SK-N-SH (cell line): ENCODE results near the gene MFAP2. TPM values are rescaled to one million over a fixed set of nuclear protein-coding genes. Genes with fewer than 3 reads are reported as not detected.

Experiments used
- EP300 ChIP-seq, 2 experiments: IDR thresholded peaks; 2 replicates each; pipeline versions ENCODE4 v1.4.0 to v1.6.1; 2012; ENCODE audit warnings: borderline replicate concordance in 1 of 2, low read depth in 1 of 2, low read length in 1 of 2
- GABPA ChIP-seq: IDR thresholded peaks from 2 replicates; pipeline ENCODE4 v1.4.0; 2012; ENCODE audit warnings: low read depth, mild to moderate bottlenecking
- IRF3 ChIP-seq: fragments of 150-350 bp; IDR thresholded peaks from 2 replicates; pipeline ENCODE4 v1.6.1; 2016; ENCODE audit warnings: mild to moderate bottlenecking, low read depth, low read length
- JUND ChIP-seq: IDR thresholded peaks from 2 replicates; pipeline ENCODE4 v1.4.0; 2012
- MAX ChIP-seq: IDR thresholded peaks from 2 replicates; pipeline ENCODE4 v1.4.0; 2012; ENCODE audit warnings: low read depth
- MEF2A ChIP-seq: IDR thresholded peaks from 2 replicates; pipeline ENCODE4 v1.4.0; 2012; ENCODE audit warnings: low read depth, borderline replicate concordance
- MXI1 ChIP-seq: IDR thresholded peaks from 2 replicates; pipeline ENCODE4 v1.6.1; 2012; ENCODE audit warnings: mild to moderate bottlenecking, low read depth, low read length, improper control_type of control experiment
- NFIC ChIP-seq: IDR thresholded peaks from 2 replicates; pipeline ENCODE4 v1.4.0; 2012; ENCODE audit warnings: borderline replicate concordance
- NRF1 ChIP-seq: IDR thresholded peaks from 2 replicates; pipeline ENCODE4 v1.6.1; 2012; ENCODE audit warnings: low read depth, mild to moderate bottlenecking, low read length
- PBX3 ChIP-seq: IDR thresholded peaks from 2 replicates; pipeline ENCODE4; 2012
- POLR2AphosphoS5 ChIP-seq: IDR thresholded peaks from 2 replicates; pipeline ENCODE4 v1.6.1; 2012; ENCODE audit warnings: low read depth, low read length
- RAD21 ChIP-seq: IDR thresholded peaks from 2 replicates; pipeline ENCODE4 v1.6.1; 2012; ENCODE audit warnings: mild to moderate bottlenecking, low read length
- REST ChIP-seq: IDR thresholded peaks from 2 replicates; pipeline ENCODE4 v1.6.1; 2012; ENCODE audit warnings: mild to moderate bottlenecking, low read depth, low read length, moderate library complexity
- RFX5 ChIP-seq: IDR thresholded peaks from 2 replicates; pipeline ENCODE4 v1.6.1; 2012; ENCODE audit warnings: mild to moderate bottlenecking, improper control_type of control experiment, low read length
- RXRA ChIP-seq: IDR thresholded peaks from 2 replicates; pipeline ENCODE4 v1.4.0; 2012; ENCODE audit warnings: low read depth, mild to moderate bottlenecking, borderline replicate concordance
- SMC3 ChIP-seq: IDR thresholded peaks from 2 replicates; pipeline ENCODE4 v1.6.1; 2012; ENCODE audit warnings: low read depth, low read length, improper control_type of control experiment
- TAF1 ChIP-seq: IDR thresholded peaks from 2 replicates; pipeline ENCODE4 v1.6.1; 2012; ENCODE audit warnings: low read depth, mild to moderate bottlenecking, low read length, moderate library complexity, borderline replicate concordance
- TCF12 ChIP-seq: IDR thresholded peaks from 2 replicates; pipeline ENCODE4 v1.4.0; 2012
- TEAD4 ChIP-seq: IDR thresholded peaks from 2 replicates; pipeline ENCODE4 v1.4.0; 2012; ENCODE audit warnings: mild to moderate bottlenecking, borderline replicate concordance; ENCODE audit not compliant: insufficient read depth
- YY1 ChIP-seq: IDR thresholded peaks from 2 replicates; pipeline ENCODE4 v1.4.0; 2012; ENCODE audit warnings: low read depth, mild to moderate bottlenecking
- polyA plus RNA-seq, 3 experiments: library from polyadenylated mRNA; depleted of rRNA; stranded (reverse); fragments of >200 nt; gene quantifications; 2 replicates each; pipeline ENCODE4 v1.2.3, GENCODE V29; 2012

The MFAP2 gene
- polyA plus RNA-seq, 1 of the 3 experiments (the other 2 are of a cell fraction) = 189 TPM

GRCh38 chr1:16978567-16979474 lies 1.6 kb downstream of the MFAP2 start (continued):
- peak; percentile 46; the same call in 1 of the 2 replicates for TF ChIP-seq REST
- TF ChIP-seq PBX3 = peak; percentile 37
- no peak for TF ChIP-seq IRF3
- TF ChIP-seq YY1 = no peak
- TF ChIP-seq SMC3 = no peak
- no peak for TF ChIP-seq GABPA
- no peak for TF ChIP-seq MEF2A
- TF ChIP-seq MXI1 = peak; percentile 90
- peak; percentile 91 for TF ChIP-seq NFIC
- no peak for TF ChIP-seq RAD21
- TF ChIP-seq JUND = no peak
- no peak for TF ChIP-seq RFX5
- peak; percentile 73; the same call in 1 of the 2 replicates for TF ChIP-seq TAF1
- TF ChIP-seq EP300 (IDR thresholded peaks at IDR 0.05; ENCODE audit: borderline replicate concordance in 1 of 2, low read depth in 1 of 2, low read length in 1 of 2) = peak; percentile 58 to 73; a peak in 3 of 4 replicates
- peak; percentile 98 for TF ChIP-seq TCF12
- peak; percentile 82 for TF ChIP-seq POLR2AphosphoS5
- peak; percentile 94 for TF ChIP-seq MAX
- TF ChIP-seq RXRA = no peak
- 0 out of 2 replicates have a peak, but pooled peaks have one; percentile 28 for TF ChIP-seq TEAD4
- TF ChIP-seq NRF1 = no peak
